Liver (tissue), 9 donors: ENCODE results near the gene PARD3. TPM values are rescaled to one million over a fixed set of nuclear protein-coding genes. Genes with fewer than 3 reads are reported as not detected.
A peak's percentile ranks its signal among the peaks of the same experiment; 100 is the strongest.

Experiments
- DNase-seq: peaks from one replicate; pipeline ENCODE4 v3.0.0-alpha.2; 2017; ENCODE audit warnings: low spot score
- H3K27ac ChIP-seq, 2 donors: one replicate each; pipeline ENCODE4 v1.7.0; 2013; ENCODE audit warnings: inconsistent platforms in 2 of 2, low read length in 2 of 2, control low read depth in 1 of 2, low read depth in 1 of 2, mild to moderate bottlenecking in 1 of 2
- H3K27me3 ChIP-seq, 4 donors: one replicate each; pipeline versions ENCODE4 v1.6.1 to v1.7.0; 2013; ENCODE audit warnings: low read length in 3 of 4, inconsistent platforms in 1 of 4, mild to moderate bottlenecking in 1 of 4, moderate library complexity in 1 of 4; ENCODE audit not compliant: control insufficient read depth in 4 of 4, insufficient read depth in 4 of 4
- H3K36me3 ChIP-seq, 4 donors: one replicate each; pipeline versions ENCODE4 v1.6.1 to v1.7.0; 2013; ENCODE audit warnings: low read length in 3 of 4, mild to moderate bottlenecking in 3 of 4, low read depth in 1 of 4, moderate library complexity in 1 of 4; ENCODE audit not compliant: control insufficient read depth in 4 of 4, insufficient read depth in 3 of 4
- H3K4me1 ChIP-seq, 4 donors: one replicate each; pipeline versions ENCODE4 v1.6.1 to v1.7.0; 2013; ENCODE audit warnings: low read length in 3 of 4, mild to moderate bottlenecking in 3 of 4, moderate library complexity in 1 of 4; ENCODE audit not compliant: control insufficient read depth in 4 of 4, insufficient read depth in 4 of 4
- H3K4me3 ChIP-seq, 3 donors: one replicate each; pipeline versions ENCODE4 v1.6.1 to v1.7.0; 2013; ENCODE audit warnings: low read length in 3 of 3, control low read depth in 1 of 3, low read depth in 1 of 3, mild to moderate bottlenecking in 1 of 3
- H3K9ac ChIP-seq, 2 donors: one replicate each; pipeline ENCODE4 v1.7.0; 2013; ENCODE audit warnings: low read length in 2 of 2, mild to moderate bottlenecking in 2 of 2, moderate library complexity in 2 of 2, control low read depth in 1 of 2, low read depth in 1 of 2
- H3K9me3 ChIP-seq, 4 donors: one replicate each; pipeline versions ENCODE4 v1.6.1 to v1.7.0; 2013; ENCODE audit warnings: low read length in 3 of 4; ENCODE audit not compliant: control insufficient read depth in 4 of 4
- CTCF ChIP-seq: fragments of 150-350 bp; IDR thresholded peaks from 2 replicates; pipeline ENCODE4 v1.5.1; 2017; ENCODE audit warnings: improper control_type of control experiment, low read depth, low read length; ENCODE audit not compliant: missing input control
- EGR1 ChIP-seq, 2 donors: IDR thresholded peaks; 2 replicates each; pipeline ENCODE4 v1.6.1; 2016 to 2018; ENCODE audit warnings: antibody characterized with exemption in 2 of 2, low read depth in 2 of 2
- GABPA ChIP-seq, 2 donors: IDR thresholded peaks in 1 of 2; conservative IDR thresholded peaks in 1 of 2; 2 replicates each; pipeline ENCODE4 v1.6.1; 2016; ENCODE audit warnings: antibody characterized with exemption in 2 of 2, mild to moderate bottlenecking in 1 of 2, moderate library complexity in 1 of 2
- HNF4A ChIP-seq, 2 donors: conservative IDR thresholded peaks; 2 replicates each; pipeline ENCODE4 v1.6.1; 2016; ENCODE audit warnings: antibody characterized with exemption in 2 of 2, mild to moderate bottlenecking in 2 of 2
- JUND ChIP-seq, 2 donors: IDR thresholded peaks; 2 replicates each; pipeline ENCODE4 v1.6.1; 2016; ENCODE audit warnings: antibody characterized with exemption in 2 of 2
- NR2F2 ChIP-seq: IDR thresholded peaks from 2 replicates; pipeline ENCODE4 v1.6.1; 2016; ENCODE audit warnings: antibody characterized with exemption
- RAD21 ChIP-seq, 2 donors: IDR thresholded peaks; 2 replicates each; pipeline ENCODE4 v1.6.1; 2016; ENCODE audit warnings: antibody characterized with exemption in 2 of 2, mild to moderate bottlenecking in 2 of 2
- REST ChIP-seq: IDR thresholded peaks from 2 replicates; pipeline ENCODE4 v1.6.1; 2016; ENCODE audit warnings: antibody characterized with exemption, mild to moderate bottlenecking
- RXRA ChIP-seq, 2 donors: IDR thresholded peaks; 2 replicates each; pipeline ENCODE4 v1.6.1; 2017 to 2018; ENCODE audit warnings: antibody characterized with exemption in 2 of 2, mild to moderate bottlenecking in 1 of 2
- SP1 ChIP-seq: IDR thresholded peaks from 2 replicates; pipeline ENCODE4 v1.6.1; 2018; ENCODE audit warnings: antibody characterized with exemption, mild to moderate bottlenecking
- YY1 ChIP-seq: IDR thresholded peaks from 2 replicates; pipeline ENCODE4 v1.6.1; 2016; ENCODE audit warnings: antibody characterized with exemption, mild to moderate bottlenecking
- ZBTB33 ChIP-seq: IDR thresholded peaks from 2 replicates; pipeline ENCODE4 v1.6.1; 2016; ENCODE audit warnings: antibody characterized with exemption
- WGBS: extraction: QIAGEN DNeasy Blood & Tissue Kit; methylation state at CpG from one replicate; pipeline ENCODE4 v1.1.7; 2013; 5-methylcytosine and 5-hydroxymethylcytosine counted together
- polyA plus RNA-seq, 2 donors: library from polyadenylated mRNA; stranded (reverse) in 1 of 2; unstranded in 1 of 2; fragments of 200-250 nt in 1 of 2; fragments of >200 nt in 1 of 2; fragmentation: Nextera tagmentation in 1 of 2; extraction: Ambion mirVana in 1 of 2; gene quantifications; one replicate each; pipeline versions ENCODE4 v1.2.1 to v1.2.3, GENCODE V29; 2013 to 2015
- total RNA-seq, 2 donors: library from RNA; depleted of rRNA; stranded (reverse); fragments of >200 nt; gene quantifications; one replicate each; pipeline ENCODE4 v1.2.3, GENCODE V29; 2014
- donor health status: healthy.
- donor health status: healthy.
- donor health status: healthy.
- donor health status: healthy.
- donor health status: healthy.

Gene PARD3
- total and polyA plus RNA-seq, 4 donors, result 12.3 to 43.8 (median 13.5) TPM

- Histone ChIP-seq H3K4me1 (peaks cover 2 to 14% (median 6%) of the 10 kb centered on the region in 4 donors), H3K27me3 (no peaks in the 10 kb centered on the region), H3K4me3 (no peak overlapping the region), H3K9me3 (no peaks in the 10 kb centered on the region), H3K36me3 (peaks cover 0 to 3% (median 0%) of the 10 kb centered on the region in 4 donors), H3K27ac (no peak overlapping the region), H3K9ac (no peak overlapping the region)
- 98% methylated on average over 2 of the region's 2 CpGs for WGBS
- no peak for TF ChIP-seq RXRA (IDR thresholded peaks at IDR 0.05)
- no peak for TF ChIP-seq REST
- TF ChIP-seq GABPA (IDR thresholded peaks at IDR 0.05 in 1 of 2, conservative IDR thresholded peaks at IDR 0.05 in 1 of 2), result no peak
- no peak for DNase-seq
Observed at GRCh38 chr10:34474009-34474376, 341.1 kb downstream of the PARD3 start.

GRCh38 chr10:34473174-34474008, 341.7 kb downstream of the PARD3 start:
- no peak overlapping the region for H3K9ac ChIP-seq
- H3K4me1 ChIP-seq, result peaks cover 2 to 14% (median 6%) of the 10 kb centered on the region in 4 donors
- peaks cover 0 to 3% (median 0%) of the 10 kb centered on the region in 4 donors for H3K36me3 ChIP-seq
- no peak overlapping the region for H3K27ac ChIP-seq
- 86% methylated on average over 7 of the region's 7 CpGs for WGBS
- H3K27me3 ChIP-seq, result no peaks in the 10 kb centered on the region
- TF ChIP-seq ZBTB33, result no peak
- H3K9me3 ChIP-seq, result no peaks in the 10 kb centered on the region
- H3K4me3 ChIP-seq, result no peak overlapping the region
- DNase-seq, result no peak

- no peak for DNase-seq
- H3K27ac ChIP-seq, result no peak overlapping the region
- H3K9me3 ChIP-seq, result no peaks in the 10 kb centered on the region
- peaks cover 2 to 14% (median 6%) of the 10 kb centered on the region in 4 donors for H3K4me1 ChIP-seq
- H3K4me3 ChIP-seq, result no peak overlapping the region
- H3K9ac ChIP-seq, result no peak overlapping the region
- no peaks in the 10 kb centered on the region for H3K27me3 ChIP-seq
- WGBS, result 46% methylated on average over 5 of the region's 5 CpGs
- peaks cover 0 to 3% (median 1%) of the 10 kb centered on the region in 4 donors for H3K36me3 ChIP-seq
- TF ChIP-seq HNF4A (conservative IDR thresholded peaks at IDR 0.05) (peak; percentile 94 to 95), EGR1 (IDR thresholded peaks at IDR 0.05; ENCODE audit: low read depth in 2 of 2) (no peak), SP1 (peak; percentile 65), NR2F2 (no peak), RAD21 (IDR thresholded peaks at IDR 0.05) (peak; percentile 26 to 28), ZBTB33 (peak; percentile 8), REST (no peak), RXRA (IDR thresholded peaks at IDR 0.05) (peak; percentile 47 to 58), YY1 (peak; percentile 94), JUND (IDR thresholded peaks at IDR 0.05) (no peak), CTCF (no peak)
Observed at GRCh38 chr10:34470307-34470706, 344.8 kb downstream of the PARD3 start.
